Activated T-cell treated with anti-CD3 and anti-CD28 coated beads, Interleukin-2, amount 50 U/mL, for 72 hours (primary cell): ENCODE results near the gene PLEKHG2. TPM values are rescaled to one million over a fixed set of nuclear protein-coding genes. Genes with fewer than 3 reads are reported as not detected.
"Not testable (repeated sequence)": the region's sequence is repeated elsewhere in the genome, so short reads cannot be mapped to it uniquely, and the experiment has no call there.

Experiments used
- ATAC-seq, 2 donors: fragments of 150-1000 bp; cut with Tn5 transposase; replicated peaks in 1 of 2; 2 replicates each; pipeline ENCODE4 v1.10.0; 2021; ENCODE audit warnings: moderate library complexity in 2 of 2, mild to moderate bottlenecking in 1 of 2
- DNase-seq, 2 donors: peaks; one replicate each; pipeline ENCODE4 v3.0.0; 2021 to 2022; ENCODE audit warnings: mixed read lengths in 1 of 2
- H3K27ac Mint-ChIP-seq: one replicate; pipeline ENCODE4 v1.8.0; 2022; ENCODE audit warnings: mild to moderate bottlenecking, moderate library complexity, mixed read lengths
- H3K27me3 Mint-ChIP-seq: one replicate; pipeline ENCODE4 v1.8.0; 2022; ENCODE audit warnings: low read depth, mixed read lengths
- H3K36me3 Mint-ChIP-seq, 2 donors: one replicate each; pipeline ENCODE4 v1.8.0; 2022; ENCODE audit warnings: mixed read lengths in 2 of 2, mild to moderate bottlenecking in 1 of 2; ENCODE audit not compliant: insufficient read depth in 2 of 2
- H3K4me1 Mint-ChIP-seq: one replicate; pipeline ENCODE4 v1.8.0; 2022; ENCODE audit warnings: low read depth, mixed read lengths
- H3K4me3 Mint-ChIP-seq, 2 donors: one replicate each; pipeline ENCODE4 v1.8.0; 2022; ENCODE audit warnings: mild to moderate bottlenecking in 2 of 2, mixed read lengths in 2 of 2, moderate library complexity in 2 of 2
- H3K9me3 Mint-ChIP-seq, 2 donors: one replicate each; pipeline ENCODE4 v1.8.0; 2022; ENCODE audit warnings: mixed read lengths in 2 of 2
- total RNA-seq, 2 donors: library from RNA; stranded (reverse); gene quantifications; one replicate each; pipeline ENCODE4 v1.2.3, GENCODE V29; 2022

PLEKHG2 gene
- total RNA-seq, 2 donors from 2014 or later: 86.5 to 92.1 TPM

DNA sequence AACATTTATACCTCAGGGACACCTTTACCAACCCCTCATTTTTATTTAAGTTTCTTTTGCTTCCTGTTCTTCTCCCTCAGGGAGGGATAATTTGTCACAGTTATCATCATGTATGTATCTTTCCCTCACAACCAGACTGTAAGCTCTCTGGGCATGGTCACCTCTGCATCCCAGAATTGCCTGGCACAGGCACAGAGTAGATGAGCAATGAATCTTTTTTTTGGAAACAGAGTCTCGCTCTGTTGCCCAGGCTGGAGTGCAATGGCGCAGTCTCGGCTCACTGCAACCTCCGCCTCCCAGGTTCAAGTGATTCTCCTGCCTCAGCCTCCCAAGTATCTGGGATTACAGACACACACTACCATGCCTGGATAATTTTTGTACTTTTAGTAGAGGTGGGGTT, 33.1 kb upstream of the PLEKHG2 start:
- H3K9me3 Mint-ChIP-seq, DNase-seq, H3K4me3 Mint-ChIP-seq, H3K4me1 Mint-ChIP-seq, H3K27me3 Mint-ChIP-seq, H3K27ac Mint-ChIP-seq, ATAC-seq: not testable (repeated sequence)
- peaks cover 3 to 17% of the 10 kb centered on the region in 2 donors for H3K36me3 Mint-ChIP-seq

- Mint-ChIP-seq H3K27me3 (no peaks in the 10 kb centered on the region), H3K36me3 (peaks cover 3 to 17% of the 10 kb centered on the region in 2 donors), H3K27ac (no peak overlapping the region), H3K4me3 (no peak overlapping the region), H3K4me1 (no peaks in the 10 kb centered on the region), H3K9me3 (no peaks in the 10 kb centered on the region)
- ATAC-seq: no peak
- no peak for DNase-seq
Measured at GRCh38 chr19:39379865-39380396, 32.5 kb upstream of the PLEKHG2 start.

DNA sequence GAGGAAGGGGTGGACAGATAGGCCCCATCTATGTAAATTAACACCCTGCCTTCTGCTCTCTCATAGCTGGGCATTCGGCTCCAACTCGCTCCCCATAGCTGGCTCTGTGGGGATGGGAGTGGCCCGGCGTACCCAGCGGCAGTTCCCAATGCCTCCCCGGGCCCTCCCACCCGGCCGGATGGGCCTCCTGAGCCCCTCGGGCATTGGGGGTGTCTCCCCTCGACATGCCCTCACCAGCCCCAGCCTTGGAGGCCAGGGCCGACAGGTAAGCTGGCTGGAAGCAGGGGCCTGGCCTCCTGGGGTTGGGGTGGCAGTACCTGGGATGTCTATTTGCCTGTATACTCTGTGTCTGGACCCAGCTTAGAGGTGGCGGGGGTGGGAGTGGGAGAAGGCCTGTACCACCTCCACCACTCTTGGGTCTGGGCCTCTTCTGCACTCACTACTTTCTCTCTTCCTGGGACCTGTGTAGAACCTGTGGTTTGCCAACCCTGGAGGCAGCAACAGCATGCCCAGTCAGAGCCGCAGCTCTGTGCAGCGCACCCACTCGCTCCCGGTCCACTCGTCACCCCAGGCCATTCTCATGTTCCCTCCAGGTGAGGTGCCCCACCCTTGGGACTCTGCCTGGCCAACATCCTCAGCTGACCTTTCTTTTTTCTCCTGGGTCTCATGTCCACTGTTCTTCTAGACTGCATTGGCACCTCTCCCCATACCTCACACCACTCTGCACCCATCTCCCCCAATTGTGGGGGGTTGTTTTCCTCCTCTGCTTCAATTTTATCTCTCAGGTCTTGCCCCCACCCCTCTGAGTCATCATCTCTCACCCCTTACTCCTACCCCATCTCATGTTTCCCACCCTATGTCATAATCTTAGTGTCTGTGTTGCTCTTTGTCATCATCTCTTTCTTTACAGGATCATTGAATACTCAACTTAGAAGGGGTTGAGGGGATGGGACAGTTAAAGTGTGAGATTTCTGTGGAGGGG, 31.7 kb upstream of the PLEKHG2 start:
- H3K27me3 Mint-ChIP-seq: no peaks in the 10 kb centered on the region
- H3K36me3 Mint-ChIP-seq: peaks cover 3 to 17% of the 10 kb centered on the region in 2 donors
- no peaks in the 10 kb centered on the region for H3K4me1 Mint-ChIP-seq

DNA sequence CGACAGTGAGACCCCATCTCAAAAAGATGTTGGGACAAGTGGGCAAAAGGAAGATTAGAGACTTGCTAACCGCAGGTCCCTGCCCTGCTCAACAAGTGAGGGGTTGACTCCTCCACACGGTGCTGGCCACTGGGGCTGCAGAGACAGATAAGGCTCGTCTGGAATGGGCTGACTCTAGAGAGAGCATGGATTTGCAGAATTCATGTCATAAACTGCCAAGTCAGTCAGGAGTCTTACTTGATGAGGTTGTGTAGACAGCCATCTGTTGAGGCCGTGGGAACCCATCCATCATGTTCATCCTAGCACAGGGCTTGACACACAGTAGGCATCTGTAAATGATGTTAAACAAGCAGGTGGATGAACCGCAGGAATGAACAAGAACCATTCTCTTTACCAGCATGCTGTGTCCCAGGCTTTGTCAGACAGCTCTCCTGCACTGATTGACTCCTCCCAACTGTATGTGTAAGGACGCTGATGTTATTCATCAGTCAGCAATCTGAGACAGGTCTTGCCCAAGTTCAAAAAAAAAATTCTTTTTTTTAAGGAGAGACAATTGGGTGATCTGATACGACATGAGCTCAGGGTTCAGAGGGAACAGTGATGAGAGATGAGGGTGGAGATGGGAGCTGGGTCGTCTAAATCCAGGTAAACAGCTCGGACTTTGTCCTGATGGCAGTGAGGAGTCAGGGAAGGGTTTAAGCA, 30.4 kb upstream of the PLEKHG2 start:
- Mint-ChIP-seq H3K27me3 (no peaks in the 10 kb centered on the region), H3K4me1 (no peaks in the 10 kb centered on the region), H3K27ac (peak overlapping the region; percentile 71)

More for the DNA sequence above, 31.7 kb upstream of the PLEKHG2 start:
- DNase-seq: no peak
- H3K9me3 Mint-ChIP-seq: no peaks in the 10 kb centered on the region
- no peak overlapping the region for H3K27ac Mint-ChIP-seq
- no peak for ATAC-seq
- H3K4me3 Mint-ChIP-seq: no peak overlapping the region

GRCh38 chr19:39382991-39383828, 29.3 kb upstream of the PLEKHG2 start:
- ATAC-seq (no peak), DNase-seq (no peak)
- no peaks in the 10 kb centered on the region for H3K4me1 Mint-ChIP-seq
- no peaks in the 10 kb centered on the region for H3K9me3 Mint-ChIP-seq
- no peak overlapping the region for H3K27ac Mint-ChIP-seq
- H3K36me3 Mint-ChIP-seq: peaks cover 0 to 20% of the 10 kb centered on the region in 2 donors
- H3K27me3 Mint-ChIP-seq: no peaks in the 10 kb centered on the region
- no peak overlapping the region for H3K4me3 Mint-ChIP-seq

More for the DNA sequence above, 30.4 kb upstream of the PLEKHG2 start:
- Mint-ChIP-seq H3K4me3 (no peak overlapping the region), H3K9me3 (no peaks in the 10 kb centered on the region), H3K36me3 (peaks cover under 1 to 22% of the 10 kb centered on the region in 2 donors)
- DNase-seq (no peak), ATAC-seq (no peak)

DNA sequence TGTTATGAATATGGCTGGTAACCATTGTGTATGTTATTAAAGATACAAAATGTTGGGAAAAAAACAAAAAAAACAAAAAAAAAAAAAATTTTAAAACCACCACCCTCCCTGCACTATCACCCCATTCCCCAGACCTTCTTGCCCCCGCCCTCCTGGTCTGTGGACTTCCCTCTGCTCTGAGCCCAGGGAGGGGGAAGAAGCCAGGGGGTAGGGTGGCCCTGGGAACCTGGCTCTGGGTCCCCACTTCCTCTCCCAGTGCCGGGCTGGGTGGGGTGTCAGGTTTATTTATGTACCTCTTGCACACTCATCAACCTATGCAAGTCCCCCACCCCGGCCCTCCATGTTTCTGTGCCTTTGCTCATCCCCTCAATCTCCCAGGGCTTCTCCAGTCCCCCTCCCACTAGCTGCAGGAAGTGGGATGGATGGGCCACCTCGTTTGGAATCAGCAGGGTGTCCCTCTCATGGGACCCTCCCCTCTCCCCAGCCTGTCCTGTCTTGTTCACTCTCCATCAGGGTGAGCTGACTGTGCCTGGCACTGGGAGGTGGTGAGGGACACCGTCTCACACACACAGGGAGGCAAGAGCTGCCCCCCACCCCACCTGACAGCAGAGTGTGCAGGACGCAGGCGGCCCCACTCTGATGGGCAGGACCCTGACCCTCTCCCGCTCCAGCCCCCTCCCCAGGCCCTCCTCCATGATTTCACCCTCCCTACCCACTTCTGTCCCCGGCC, 27.5 kb upstream of the PLEKHG2 start:
- Mint-ChIP-seq H3K27me3 (no peaks in the 10 kb centered on the region), H3K4me1 (peaks cover 14% of the 10 kb centered on the region), H3K36me3 (peaks cover 6 to 26% of the 10 kb centered on the region in 2 donors), H3K9me3 (no peaks in the 10 kb centered on the region), H3K27ac (no peak overlapping the region), H3K4me3 (no peak overlapping the region)
- no peak for DNase-seq
- no peak for ATAC-seq

GRCh38 chr19:39385629-39386411, 26.6 kb upstream of the PLEKHG2 start:
- Mint-ChIP-seq H3K36me3 (peaks cover 6 to 26% of the 10 kb centered on the region in 2 donors), H3K4me1 (peaks cover 18% of the 10 kb centered on the region), H3K4me3 (no peak overlapping the region), H3K27ac (no peak overlapping the region), H3K9me3 (no peaks in the 10 kb centered on the region), H3K27me3 (no peaks in the 10 kb centered on the region)
- ATAC-seq (no peak), DNase-seq (no peak)

- ATAC-seq: no peak
- H3K27ac Mint-ChIP-seq: no peak overlapping the region
- H3K36me3 Mint-ChIP-seq: peaks cover 8 to 26% of the 10 kb centered on the region in 2 donors
- no peaks in the 10 kb centered on the region for H3K9me3 Mint-ChIP-seq
- H3K4me1 Mint-ChIP-seq: peaks cover 23% of the 10 kb centered on the region
- no peak overlapping the region for H3K4me3 Mint-ChIP-seq
- DNase-seq: no peak
- H3K27me3 Mint-ChIP-seq: no peaks in the 10 kb centered on the region
Measured at GRCh38 chr19:39386557-39386956, 25.9 kb upstream of the PLEKHG2 start.

DNA sequence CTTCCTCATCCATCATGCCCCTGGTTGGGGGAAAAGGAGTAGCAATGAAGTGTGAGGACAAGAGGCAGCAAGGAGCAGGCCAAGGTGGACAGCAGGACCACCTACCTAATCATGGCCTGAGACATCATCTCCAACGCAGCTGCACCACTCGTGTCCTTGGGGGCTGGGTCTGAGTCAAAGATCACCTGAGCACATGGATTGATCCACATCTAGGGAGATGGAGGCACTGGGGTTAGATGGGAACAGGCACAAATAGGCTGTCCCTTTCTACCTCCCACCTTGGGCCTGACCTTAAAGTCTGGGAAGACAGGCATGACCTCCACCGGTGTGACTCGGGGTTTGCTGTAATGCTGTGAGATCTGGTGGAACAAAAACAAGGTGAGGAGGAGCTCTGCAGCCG, 23.8 kb upstream of the PLEKHG2 start:
- Mint-ChIP-seq H3K27ac (peak overlapping the region; percentile 43), H3K4me1 (peaks cover 40% of the 10 kb centered on the region), H3K36me3 (peaks cover 11 to 28% of the 10 kb centered on the region in 2 donors), H3K4me3 (peak overlapping the region in 1 of 2 donors; percentile 4), H3K9me3 (no peaks in the 10 kb centered on the region), H3K27me3 (no peaks in the 10 kb centered on the region)
- DNase-seq (no peak), ATAC-seq (no peak)

- DNase-seq (no peak), ATAC-seq (no peak)
- Mint-ChIP-seq H3K27me3 (no peaks in the 10 kb centered on the region), H3K27ac (peak overlapping the region; percentile 95), H3K4me3 (peak overlapping the region; percentile 99), H3K9me3 (no peaks in the 10 kb centered on the region), H3K36me3 (peaks cover 11 to 31% of the 10 kb centered on the region in 2 donors), H3K4me1 (peaks cover 44% of the 10 kb centered on the region)
Measured at GRCh38 chr19:39389631-39390414, 22.6 kb upstream of the PLEKHG2 start.

- ATAC-seq (no peak), DNase-seq (no peak)
- Mint-ChIP-seq H3K36me3 (peaks cover 11 to 34% of the 10 kb centered on the region in 2 donors), H3K27ac (peak overlapping the region; percentile 95), H3K27me3 (no peaks in the 10 kb centered on the region), H3K4me1 (peaks cover 46% of the 10 kb centered on the region), H3K9me3 (no peaks in the 10 kb centered on the region), H3K4me3 (peak overlapping the region; percentile 99)
Measured at GRCh38 chr19:39390451-39390750, 22.1 kb upstream of the PLEKHG2 start.
